Keratinocyte (primary cell): ENCODE measurements around the gene ALDH3A2. TPM values are rescaled to one million over a fixed set of nuclear protein-coding genes. Genes with fewer than 3 reads are reported as not detected.

Experiments used
- DNase-seq: peaks from one replicate; pipeline ENCODE4 v3.0.0-alpha.2; 2011; ENCODE audit warnings: low read depth, missing footprints, low spot score
- FAIRE-seq: peaks from 2 replicates; lab custom pipeline; 2011; peaks lifted over from hg19 to GRCh38; lab: Jason Lieb, UNC
- H2AFZ ChIP-seq: 2 replicates; pipeline ENCODE4 v1.6.0; 2012; ENCODE audit warnings: low read length, control low read depth, inconsistent platforms; ENCODE audit not compliant: control insufficient read depth
- H3K27ac ChIP-seq: 2 replicates; pipeline ENCODE4 v1.5.1; 2011; ENCODE audit warnings: low read length; ENCODE audit not compliant: control insufficient read depth, insufficient read depth
- H3K27me3 ChIP-seq: 3 replicates; pipeline ENCODE4 v1.6.0; 2011; ENCODE audit warnings: low read length; ENCODE audit not compliant: control insufficient read depth, insufficient read depth; ENCODE audit errors: extremely low read depth
- H3K36me3 ChIP-seq, 2 experiments: 2 replicates in 1 of 2; 3 replicates in 1 of 2; pipeline ENCODE4 v1.5.1; 2011; ENCODE audit warnings: low read length in 2 of 2, mild to moderate bottlenecking in 1 of 2; ENCODE audit not compliant: control insufficient read depth in 2 of 2, insufficient read depth in 2 of 2; ENCODE audit errors: extremely low read depth in 1 of 2
- H3K4me1 ChIP-seq: 3 replicates; pipeline ENCODE4 v1.5.1; 2011; ENCODE audit warnings: low read length; ENCODE audit not compliant: control insufficient read depth, insufficient read depth; ENCODE audit errors: extremely low read depth
- H3K4me2 ChIP-seq: 3 replicates; pipeline ENCODE4 v1.6.0; 2011; ENCODE audit warnings: low read depth, low read length; ENCODE audit not compliant: control insufficient read depth, insufficient read depth; ENCODE audit errors: extremely low read depth
- H3K4me3 ChIP-seq, 3 experiments: fragments of 200-600 bp in 1 of 3; sonication (generic) in 1 of 3; 2 replicates in 2 of 3; 3 replicates in 1 of 3; pipeline ENCODE4 v1.5.1; 2011 to 2016; ENCODE audit warnings: low read length in 3 of 3, mild to moderate bottlenecking in 3 of 3, control low read depth in 2 of 3, inconsistent platforms in 1 of 3, low read depth in 1 of 3, mixed read lengths in 1 of 3, mixed run types in 1 of 3, moderate library complexity in 1 of 3; ENCODE audit not compliant: control insufficient read depth in 2 of 3, insufficient read depth in 2 of 3; ENCODE audit errors: extremely low read depth in 1 of 3
- H3K79me2 ChIP-seq: 2 replicates; pipeline ENCODE4 v1.6.0; 2012; ENCODE audit warnings: low read length; ENCODE audit not compliant: control insufficient read depth, insufficient read depth
- H3K9ac ChIP-seq: 3 replicates; pipeline ENCODE4 v1.6.0; 2011; ENCODE audit warnings: low read length; ENCODE audit not compliant: control insufficient read depth, insufficient read depth; ENCODE audit errors: extremely low read depth
- H3K9me1 ChIP-seq: 3 replicates; pipeline ENCODE4 v1.6.0; 2011; ENCODE audit warnings: low read length; ENCODE audit not compliant: control insufficient read depth, insufficient read depth; ENCODE audit errors: extremely low read depth
- H3K9me3 ChIP-seq: 2 replicates; pipeline ENCODE4 v1.5.1; 2012; ENCODE audit warnings: low read depth, low read length; ENCODE audit not compliant: control insufficient read depth
- H4K20me1 ChIP-seq: 3 replicates; pipeline ENCODE4 v1.6.0; 2011; ENCODE audit warnings: low read length; ENCODE audit not compliant: control insufficient read depth, insufficient read depth; ENCODE audit errors: extremely low read depth
- EZH2 ChIP-seq: IDR thresholded peaks from one replicate; pipeline ENCODE4 v1.6.1; 2012; ENCODE audit warnings: inconsistent platforms, mild to moderate bottlenecking, low read length, moderate library complexity
- dilution Hi-C: fragments of 300-500 bp; cut with MboI; formaldehyde crosslinking; loops from one replicate; pipeline ENCODE4 v1.7.0; 2020; ENCODE audit warnings: low sequenced_read_pairs; ENCODE audit not compliant: extremely low pct_ligation_motif_present
- polyA plus RNA-seq, 5 experiments: library from polyadenylated mRNA; depleted of rRNA in 3 of 5; stranded (reverse) in 3 of 5; stranded (forward) in 1 of 5; unstranded in 1 of 5; fragments of >200 nt; gene quantifications; 1 replicate in 1 of 5; 2 replicates in 3 of 5; 3 replicates in 1 of 5; pipeline versions ENCODE4 v1.2.1 to v1.2.3, GENCODE V29; 2011 to 2012; ENCODE audit warnings: missing spikeins in 2 of 5, low read depth in 1 of 5, low replicate concordance in 1 of 5
- TF ChIP-seq, protein P1 (sequence below), 3 experiments: IDR thresholded peaks in 1 of 3; conservative IDR thresholded peaks in 1 of 3; optimal IDR thresholded peaks in 1 of 3; 2 replicates in 2 of 3; 3 replicates in 1 of 3; pipeline versions ENCODE3 to v1.5.1; 2011; ENCODE audit warnings: low read length in 3 of 3, mild to moderate bottlenecking in 3 of 3, moderate library complexity in 2 of 3, control low read depth in 1 of 3, inconsistent platforms in 1 of 3; ENCODE audit not compliant: insufficient read depth in 2 of 3; ENCODE audit errors: extremely low read depth in 1 of 3

The ALDH3A2 gene
- polyA plus RNA-seq, 1 donor (not counting 4 experiments of a cell fraction or from before 2014, with no cell fraction given): 77.6 TPM

DNA sequence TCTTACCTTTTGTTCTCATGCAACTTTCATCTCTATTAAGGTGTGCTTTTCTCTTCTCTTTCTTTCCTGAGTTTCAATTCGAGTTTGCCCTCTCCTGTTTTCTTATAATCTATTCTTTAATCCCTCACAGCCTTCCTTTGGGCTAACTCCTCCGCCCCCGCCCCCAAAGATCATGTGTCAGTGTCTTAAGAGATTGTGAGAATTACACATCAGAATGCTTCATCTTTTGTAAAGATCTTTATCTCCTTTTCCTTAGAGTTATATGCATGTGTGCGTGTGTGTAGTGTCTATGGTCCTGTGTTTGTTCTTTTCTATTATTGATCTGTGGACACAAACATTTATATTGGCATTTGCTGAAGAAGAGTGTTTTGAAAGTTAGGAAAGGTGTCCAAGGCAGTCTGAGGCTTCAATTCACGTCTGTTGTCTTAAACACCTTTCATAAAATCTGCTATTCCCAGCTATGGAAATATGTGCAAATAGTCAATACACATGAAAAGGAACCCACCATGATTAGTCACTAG, 6.1 kb upstream of the ALDH3A2 start:
- no peaks in the 10 kb centered on the region for H4K20me1 ChIP-seq
- H3K9me1 ChIP-seq: no peaks in the 10 kb centered on the region
- DNase-seq (no peak), FAIRE-seq (no peak)
- H3K9me3 ChIP-seq: no peaks in the 10 kb centered on the region
- H3K4me1 ChIP-seq: peaks cover 27% of the 10 kb centered on the region
- no peak overlapping the region for H3K9ac ChIP-seq
- H3K4me2 ChIP-seq: no peak overlapping the region
- dilution Hi-C loops: no loop called here
- H3K27me3 ChIP-seq: no peaks in the 10 kb centered on the region
- H2AFZ ChIP-seq: no peak overlapping the region
- H3K27ac ChIP-seq: no peak overlapping the region
- no peak overlapping the region for H3K4me3 ChIP-seq
- no peaks in the 10 kb centered on the region for H3K79me2 ChIP-seq
- no peaks in the 10 kb centered on the region for H3K36me3 ChIP-seq
- no peak for TF ChIP-seq EZH2
- TF ChIP-seq, protein P1, sequence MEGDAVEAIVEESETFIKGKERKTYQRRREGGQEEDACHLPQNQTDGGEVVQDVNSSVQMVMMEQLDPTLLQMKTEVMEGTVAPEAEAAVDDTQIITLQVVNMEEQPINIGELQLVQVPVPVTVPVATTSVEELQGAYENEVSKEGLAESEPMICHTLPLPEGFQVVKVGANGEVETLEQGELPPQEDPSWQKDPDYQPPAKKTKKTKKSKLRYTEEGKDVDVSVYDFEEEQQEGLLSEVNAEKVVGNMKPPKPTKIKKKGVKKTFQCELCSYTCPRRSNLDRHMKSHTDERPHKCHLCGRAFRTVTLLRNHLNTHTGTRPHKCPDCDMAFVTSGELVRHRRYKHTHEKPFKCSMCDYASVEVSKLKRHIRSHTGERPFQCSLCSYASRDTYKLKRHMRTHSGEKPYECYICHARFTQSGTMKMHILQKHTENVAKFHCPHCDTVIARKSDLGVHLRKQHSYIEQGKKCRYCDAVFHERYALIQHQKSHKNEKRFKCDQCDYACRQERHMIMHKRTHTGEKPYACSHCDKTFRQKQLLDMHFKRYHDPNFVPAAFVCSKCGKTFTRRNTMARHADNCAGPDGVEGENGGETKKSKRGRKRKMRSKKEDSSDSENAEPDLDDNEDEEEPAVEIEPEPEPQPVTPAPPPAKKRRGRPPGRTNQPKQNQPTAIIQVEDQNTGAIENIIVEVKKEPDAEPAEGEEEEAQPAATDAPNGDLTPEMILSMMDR (optimal IDR thresholded peaks at IDR 0.05 in 1 of 3, IDR thresholded peaks at IDR 0.05 in 1 of 3, conservative IDR thresholded peaks at IDR 0.05 in 1 of 3; ENCODE audit: extremely low read depth in 1 of 3, insufficient read depth in 2 of 3, low read length in 3 of 3): no peak

DNA sequence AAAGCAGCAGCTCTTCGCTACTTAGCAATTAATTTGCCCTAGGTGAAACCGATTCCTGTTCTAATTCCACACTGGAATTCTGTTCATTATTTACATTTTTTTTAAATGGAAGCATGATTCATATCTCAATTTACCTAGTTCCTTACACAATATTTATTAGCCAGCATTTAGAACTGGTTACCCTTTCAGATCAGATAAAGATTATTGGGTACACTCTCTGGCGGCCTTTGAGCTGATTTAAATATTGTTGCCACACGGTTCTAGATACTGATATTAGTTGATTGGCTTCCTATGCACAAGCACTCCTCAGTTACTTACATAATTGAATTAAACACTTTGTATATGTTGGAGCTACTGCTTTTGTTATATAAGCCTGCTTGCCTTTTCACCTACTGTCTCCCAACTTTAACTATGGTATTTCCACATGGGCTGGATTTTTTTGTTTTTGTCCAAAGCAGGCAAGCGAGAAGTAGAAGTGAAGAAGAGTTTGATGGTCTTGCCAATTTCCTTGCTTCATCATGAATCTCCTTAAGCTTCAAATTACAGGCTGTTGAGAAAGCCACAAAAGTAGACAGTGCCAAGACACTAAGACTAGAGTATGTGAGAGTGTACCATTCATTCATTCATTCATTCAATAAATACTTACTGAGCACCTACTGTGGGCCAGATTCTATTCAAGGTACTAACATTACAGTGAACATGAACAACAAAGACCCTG, 3.9 kb upstream of the ALDH3A2 start:
- no peak for DNase-seq
- H3K27me3 ChIP-seq: no peaks in the 10 kb centered on the region
- peak; percentile 5 for FAIRE-seq
- H2AFZ ChIP-seq: no peak overlapping the region
- no peaks in the 10 kb centered on the region for H4K20me1 ChIP-seq
- TF ChIP-seq EZH2: no peak
- TF ChIP-seq, protein P1 (optimal IDR thresholded peaks at IDR 0.05 in 1 of 3, IDR thresholded peaks at IDR 0.05 in 1 of 3, conservative IDR thresholded peaks at IDR 0.05 in 1 of 3; ENCODE audit: extremely low read depth in 1 of 3, insufficient read depth in 2 of 3, low read length in 3 of 3): no peak
- H3K79me2 ChIP-seq: peaks cover 6% of the 10 kb centered on the region
- H3K9ac ChIP-seq: no peak overlapping the region
- no peaks in the 10 kb centered on the region for H3K9me1 ChIP-seq
- no peak overlapping the region for H3K27ac ChIP-seq
- dilution Hi-C loops: no loop called here
- peaks cover 38% of the 10 kb centered on the region for H3K4me1 ChIP-seq
- H3K4me3 ChIP-seq: no peak overlapping the region
- no peaks in the 10 kb centered on the region for H3K9me3 ChIP-seq
- no peaks in the 10 kb centered on the region for H3K36me3 ChIP-seq
- H3K4me2 ChIP-seq: no peak overlapping the region
